ENCODE data around the gene STX8.

- no peak for TF ChIP-seq SPI1 (IDR thresholded peaks at IDR 0.05; ENCODE audit: low read depth, low read length)
- TF ChIP-seq POLR2AphosphoS5 (IDR thresholded peaks at IDR 0.05; ENCODE audit: low read depth, low read length) = no peak
- TF ChIP-seq POLR2A (IDR thresholded peaks at IDR 0.05; ENCODE audit: low read depth, low read length) = no peak
- TF ChIP-seq PAX5 (IDR thresholded peaks at IDR 0.05; ENCODE audit: insufficient read depth, low read length, severe bottlenecking) = no peak
These were observed 352.1 kb downstream of the STX8 start for GRCh38 chr17:9223531-9223930.

Data from GM12891 (cell line).